OCI-LY7 (cell line): Measurements from ENCODE around the gene DMD.

Source experiments
- EZH2phosphoT487 ChIP-seq: fragments of 200-600 bp; sonication (generic); IDR thresholded peaks from 2 replicates; pipeline ENCODE4 v1.6.1; 2018; ENCODE audit warnings: low read depth, borderline replicate concordance, mild to moderate bottlenecking, mixed run types, antibody characterized with exemption, low read length, moderate library complexity, mixed read lengths
- TF ChIP-seq, protein P1 (sequence below): fragments of 200-600 bp; sonication (generic); conservative IDR thresholded peaks from 2 replicates; pipeline ENCODE4 v1.5.1; 2014; ENCODE audit warnings: mild to moderate bottlenecking, antibody characterized with exemption, low read length, moderate library complexity, mixed read lengths

- TF ChIP-seq, protein P1, sequence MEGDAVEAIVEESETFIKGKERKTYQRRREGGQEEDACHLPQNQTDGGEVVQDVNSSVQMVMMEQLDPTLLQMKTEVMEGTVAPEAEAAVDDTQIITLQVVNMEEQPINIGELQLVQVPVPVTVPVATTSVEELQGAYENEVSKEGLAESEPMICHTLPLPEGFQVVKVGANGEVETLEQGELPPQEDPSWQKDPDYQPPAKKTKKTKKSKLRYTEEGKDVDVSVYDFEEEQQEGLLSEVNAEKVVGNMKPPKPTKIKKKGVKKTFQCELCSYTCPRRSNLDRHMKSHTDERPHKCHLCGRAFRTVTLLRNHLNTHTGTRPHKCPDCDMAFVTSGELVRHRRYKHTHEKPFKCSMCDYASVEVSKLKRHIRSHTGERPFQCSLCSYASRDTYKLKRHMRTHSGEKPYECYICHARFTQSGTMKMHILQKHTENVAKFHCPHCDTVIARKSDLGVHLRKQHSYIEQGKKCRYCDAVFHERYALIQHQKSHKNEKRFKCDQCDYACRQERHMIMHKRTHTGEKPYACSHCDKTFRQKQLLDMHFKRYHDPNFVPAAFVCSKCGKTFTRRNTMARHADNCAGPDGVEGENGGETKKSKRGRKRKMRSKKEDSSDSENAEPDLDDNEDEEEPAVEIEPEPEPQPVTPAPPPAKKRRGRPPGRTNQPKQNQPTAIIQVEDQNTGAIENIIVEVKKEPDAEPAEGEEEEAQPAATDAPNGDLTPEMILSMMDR = no peak
- no peak for TF ChIP-seq EZH2phosphoT487
These were observed 51.1 kb downstream of the DMD start for GRCh38 chrX:33160273-33160672.
